GM21576 (cell line): ENCODE measurements around the gene PGAM1.
A peak's percentile ranks its signal among the peaks of the same experiment; 100 is the strongest.
"Not testable (repeated sequence)": the region's sequence is repeated elsewhere in the genome, so short reads cannot be mapped to it uniquely, and the experiment has no call there.

Experiments used
- ATAC-seq: cut with Tn5 transposase; IDR thresholded peaks from one replicate; pipeline ENCODE4 v1.9.1; 2021; ENCODE audit warnings: mild to moderate bottlenecking, moderate library complexity; ENCODE audit not compliant: unreplicated experiment

PGAM1 gene

DNA sequence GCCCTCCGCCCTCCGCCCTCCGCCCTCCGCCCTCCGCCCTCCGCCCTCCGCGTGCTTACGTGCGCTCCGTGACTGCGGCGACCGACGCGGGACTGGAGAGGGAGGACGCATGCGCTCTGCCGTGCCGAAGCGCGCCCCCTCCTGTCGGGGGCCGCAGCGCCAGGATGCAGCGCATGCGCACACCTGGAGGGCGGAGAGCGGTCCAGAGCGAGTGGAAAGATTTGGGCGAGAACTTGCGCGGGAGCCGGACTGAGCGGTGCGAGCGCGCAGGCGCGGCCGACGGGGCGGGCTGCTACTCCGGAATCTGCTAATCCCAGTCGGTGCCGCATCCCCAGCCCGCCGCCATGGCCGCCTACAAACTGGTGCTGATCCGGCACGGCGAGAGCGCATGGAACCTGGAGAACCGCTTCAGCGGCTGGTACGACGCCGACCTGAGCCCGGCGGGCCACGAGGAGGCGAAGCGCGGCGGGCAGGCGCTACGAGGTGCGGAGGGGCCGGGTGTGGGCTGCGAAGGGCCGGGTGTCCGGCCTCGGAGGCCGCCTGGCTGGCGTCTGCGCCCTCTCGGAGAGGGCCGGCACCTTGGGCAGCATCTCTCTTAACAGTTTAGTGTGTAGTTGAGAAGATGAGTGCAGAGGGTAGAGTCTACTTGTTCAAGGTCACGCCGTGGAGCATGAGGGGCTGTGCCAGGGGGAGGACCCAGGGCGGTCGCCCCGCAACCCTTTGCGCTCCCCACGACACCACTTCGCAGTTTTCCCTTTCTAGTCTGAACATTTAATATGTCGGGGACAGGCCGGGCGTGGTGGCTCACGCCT is at the start of gene PGAM1:
TSS of gene PGAM1 (plus strand) at position 228 of the 812 bp plus-strand sequence. CDS start at position 345, 117 bp downstream.
- ATAC-seq = peak; percentile 77

DNA sequence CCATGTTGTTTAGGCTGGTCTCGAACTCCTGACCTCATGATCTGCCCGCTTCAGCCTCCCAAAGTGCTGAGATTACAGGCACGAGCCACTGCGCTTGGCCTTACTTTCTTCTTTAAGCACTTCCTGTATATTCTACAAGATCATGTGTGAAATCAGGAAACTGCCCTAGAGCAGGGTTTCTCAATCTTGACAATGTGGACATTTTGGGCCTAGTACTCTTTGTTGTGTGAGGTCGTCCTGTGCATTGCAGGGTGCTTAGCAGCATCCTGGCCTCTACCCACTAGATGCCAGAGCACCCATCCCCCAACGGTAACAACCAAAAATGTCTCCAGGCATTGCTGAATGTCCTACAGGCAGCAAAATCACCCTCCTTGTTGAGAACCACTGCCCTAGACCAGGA is 49.6 kb upstream of the PGAM1 start:
- ATAC-seq = no peak

DNA sequence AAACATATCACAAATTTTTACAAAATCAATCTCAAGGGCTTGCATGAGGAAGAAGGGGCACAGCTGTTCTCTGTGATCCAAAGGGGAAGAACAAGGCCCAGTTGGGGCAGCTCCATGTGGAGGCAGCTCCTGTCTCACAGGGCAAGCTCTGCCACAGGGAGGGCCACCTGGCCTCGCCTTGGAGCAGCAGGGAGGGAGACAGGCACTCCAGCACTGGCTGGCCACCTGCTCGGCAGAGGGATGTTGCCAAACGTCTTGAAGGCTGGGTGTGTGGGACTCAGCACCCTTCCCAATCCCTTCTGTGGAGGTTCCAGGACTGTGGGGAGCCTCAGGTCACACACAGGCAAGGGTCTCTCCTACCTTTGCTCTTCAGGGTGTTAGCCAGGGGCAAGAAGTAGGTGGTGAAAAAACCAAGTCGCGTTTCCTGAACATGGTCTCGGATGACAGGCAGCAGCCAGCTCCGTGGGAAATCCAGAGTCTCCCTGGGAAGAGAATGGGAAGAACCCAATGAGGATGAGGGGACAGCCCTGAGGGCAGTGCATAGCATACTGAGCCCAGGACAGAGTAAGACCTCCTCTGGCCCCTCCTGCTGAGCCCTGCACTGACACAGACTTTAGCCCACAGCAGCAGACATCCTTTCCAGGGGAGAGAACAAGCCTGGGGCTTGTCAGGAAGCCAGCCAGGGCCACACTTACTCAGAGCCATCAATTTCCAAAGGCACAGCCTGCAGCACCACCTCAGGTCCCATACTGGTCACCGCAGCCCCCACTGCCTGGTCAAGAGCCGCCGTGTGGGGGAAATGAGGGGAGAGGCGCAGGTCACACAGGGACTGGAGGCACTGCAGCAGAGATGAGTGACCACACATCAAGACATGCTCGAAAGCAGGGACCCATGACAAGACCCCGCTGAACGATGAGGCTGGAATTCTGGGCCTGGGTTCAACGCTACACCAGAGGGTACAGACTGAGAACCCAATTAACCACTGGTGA is 46.8 kb upstream of the PGAM1 start:
- ATAC-seq = no peak

DNA sequence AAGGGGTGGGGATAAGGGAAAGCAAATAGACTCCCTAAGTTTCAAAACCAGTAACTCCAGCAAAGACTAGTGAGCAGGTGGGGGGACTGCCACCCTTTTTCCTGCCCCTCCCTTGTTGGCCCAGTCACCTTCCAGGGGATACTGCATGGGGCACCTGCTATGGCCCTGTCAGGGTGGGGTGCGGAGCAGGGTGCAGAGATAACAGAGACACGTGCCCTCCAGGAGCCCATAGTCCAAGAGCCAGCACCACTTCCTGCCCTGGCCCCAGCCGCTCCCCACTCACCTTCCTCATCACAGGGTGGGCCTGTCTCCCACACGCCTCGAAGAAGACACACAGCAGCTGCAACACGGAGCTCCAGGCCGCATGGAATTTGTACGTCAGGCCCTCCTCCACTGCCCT is 45.5 kb upstream of the PGAM1 start:
- no peak for ATAC-seq

DNA sequence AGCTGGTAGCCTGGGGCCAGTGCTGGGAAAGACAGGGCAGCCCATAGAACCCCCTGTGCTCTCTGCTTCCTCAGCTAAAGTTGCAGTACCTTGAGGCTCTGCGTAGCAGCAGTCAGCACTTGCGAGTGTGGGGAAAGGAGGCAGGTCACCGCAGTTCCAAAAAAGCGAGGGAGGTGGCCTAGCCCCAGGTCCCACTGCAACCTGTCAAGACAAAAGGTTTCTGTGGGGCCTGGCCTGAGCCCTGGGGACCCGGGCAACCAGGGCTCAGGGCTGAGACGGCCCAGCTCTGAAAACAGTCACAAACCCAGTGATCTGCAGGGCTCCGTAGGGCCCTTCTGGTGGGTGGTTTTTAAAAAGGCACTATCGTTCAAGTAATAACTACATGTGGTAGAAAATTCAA is 44.4 kb upstream of the PGAM1 start:
- ATAC-seq = no peak

DNA sequence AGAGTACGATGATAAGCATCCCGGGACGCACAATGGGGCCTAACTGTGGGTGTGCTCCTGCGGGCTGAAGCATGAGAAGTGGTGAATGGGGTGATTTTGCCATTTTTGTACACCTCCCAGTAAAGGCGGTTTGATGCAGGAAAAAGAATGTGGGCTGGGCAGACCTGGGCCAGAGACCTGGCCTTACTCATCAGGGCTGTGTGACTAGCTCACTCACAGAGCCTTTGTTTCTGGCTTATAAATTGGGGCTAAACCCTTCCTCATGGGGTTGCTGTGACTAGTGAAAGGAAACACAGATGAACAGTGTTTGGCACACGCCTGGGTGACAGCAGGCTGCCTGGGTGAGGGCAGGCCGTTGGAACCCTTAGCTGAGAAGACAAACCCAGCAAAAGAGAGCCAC is 42.8 kb upstream of the PGAM1 start:
- ATAC-seq = no peak

DNA sequence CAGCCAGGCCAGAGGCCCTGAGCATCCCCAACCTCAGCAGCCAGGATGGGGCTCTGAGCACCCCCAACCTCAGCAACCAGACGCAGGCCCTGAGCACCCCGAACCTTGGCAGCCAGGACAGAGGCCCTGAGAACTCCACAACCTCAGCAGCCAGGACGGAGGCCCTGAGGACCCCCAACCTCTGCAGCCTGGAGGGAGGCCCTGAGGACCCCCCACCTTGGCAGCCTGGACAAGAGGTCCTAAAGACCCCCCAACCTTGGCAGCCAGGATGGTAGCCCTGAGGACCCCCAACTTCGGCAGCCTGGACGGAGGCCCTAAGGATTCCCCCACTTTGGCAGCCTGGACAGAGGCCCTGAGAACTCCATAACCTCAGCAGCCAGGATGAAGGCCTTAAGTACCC is 41.8 kb upstream of the PGAM1 start:
- no peak for ATAC-seq

DNA sequence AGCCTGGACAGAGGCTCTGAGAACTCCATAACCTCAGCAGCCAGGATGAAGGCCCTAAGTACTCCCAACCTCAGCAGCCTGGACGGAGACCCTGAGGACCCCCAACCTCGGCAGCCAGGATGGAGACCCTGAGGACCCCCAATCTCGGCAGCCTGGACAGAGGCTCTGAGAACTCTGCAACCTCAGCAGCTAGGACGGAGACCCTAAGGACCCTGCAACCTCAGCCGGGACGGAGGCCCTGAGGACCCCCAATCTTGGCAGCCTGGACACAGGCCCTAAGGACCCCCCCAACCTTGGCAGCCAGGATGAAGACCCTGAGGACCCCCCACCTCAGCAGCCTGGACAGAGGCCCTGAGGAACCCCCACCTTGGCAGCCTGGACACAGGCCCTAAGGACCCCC is 41.4 kb upstream of the PGAM1 start:
- no peak for ATAC-seq

DNA sequence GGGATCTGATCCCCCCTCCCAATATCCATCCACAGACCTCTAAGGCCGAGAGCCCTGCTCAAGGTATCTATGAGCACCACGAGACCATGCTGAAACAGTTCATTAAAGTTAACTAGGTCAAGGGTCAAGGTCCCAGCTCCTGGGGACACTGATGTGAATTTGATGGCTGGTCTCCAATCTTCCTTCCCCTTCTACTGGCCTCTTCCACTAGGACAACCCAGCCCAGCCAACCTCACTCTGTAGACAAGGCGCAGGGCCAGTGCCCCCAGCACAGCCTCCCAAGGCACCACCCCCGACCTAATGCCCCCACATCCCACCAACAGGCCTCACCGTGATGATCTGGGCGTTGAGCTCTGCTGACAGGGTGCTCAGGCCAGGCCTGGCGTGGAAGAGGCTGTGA is 40.4 kb upstream of the PGAM1 start:
- ATAC-seq = no peak

DNA sequence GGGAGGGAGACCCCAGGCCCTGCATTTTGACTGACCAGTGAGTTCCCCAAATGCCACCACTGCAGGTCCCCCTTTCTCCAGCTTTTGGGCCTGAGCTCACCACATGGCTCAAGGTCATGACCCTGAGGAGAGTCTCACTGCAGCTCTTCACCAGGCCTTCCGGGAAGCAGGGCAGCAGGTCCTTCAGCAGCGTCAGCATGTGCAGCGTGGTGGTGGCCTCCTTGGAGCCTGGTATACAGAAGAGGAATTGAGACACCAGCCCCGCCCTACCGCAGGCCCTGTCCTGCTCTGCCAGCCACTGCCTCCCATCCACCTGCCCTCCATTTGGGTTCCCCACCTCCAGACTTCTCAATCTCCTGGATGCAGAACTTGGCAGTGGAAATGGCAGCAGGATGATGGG is 37.8 kb upstream of the PGAM1 start:
- no peak for ATAC-seq

DNA sequence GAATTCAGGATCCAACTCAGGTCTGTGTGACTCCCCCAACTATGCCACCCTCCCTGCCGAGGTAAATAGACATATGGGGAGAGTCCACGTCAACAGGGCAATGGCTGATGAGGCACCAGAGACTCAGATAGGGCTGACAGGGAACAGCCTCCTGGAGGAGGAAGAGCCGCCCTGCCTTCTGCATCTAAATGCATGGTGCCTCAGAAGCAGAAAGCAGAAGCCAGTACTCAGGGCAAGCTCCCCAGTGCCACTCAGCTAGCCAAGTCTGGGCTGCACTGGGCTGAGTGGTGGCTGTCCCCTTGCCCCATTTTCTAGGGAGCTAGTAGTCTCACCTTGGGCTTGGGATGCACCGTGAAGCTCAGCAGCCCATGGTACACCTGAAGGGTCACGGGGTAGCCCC is 35.9 kb upstream of the PGAM1 start:
- ATAC-seq = no peak

DNA sequence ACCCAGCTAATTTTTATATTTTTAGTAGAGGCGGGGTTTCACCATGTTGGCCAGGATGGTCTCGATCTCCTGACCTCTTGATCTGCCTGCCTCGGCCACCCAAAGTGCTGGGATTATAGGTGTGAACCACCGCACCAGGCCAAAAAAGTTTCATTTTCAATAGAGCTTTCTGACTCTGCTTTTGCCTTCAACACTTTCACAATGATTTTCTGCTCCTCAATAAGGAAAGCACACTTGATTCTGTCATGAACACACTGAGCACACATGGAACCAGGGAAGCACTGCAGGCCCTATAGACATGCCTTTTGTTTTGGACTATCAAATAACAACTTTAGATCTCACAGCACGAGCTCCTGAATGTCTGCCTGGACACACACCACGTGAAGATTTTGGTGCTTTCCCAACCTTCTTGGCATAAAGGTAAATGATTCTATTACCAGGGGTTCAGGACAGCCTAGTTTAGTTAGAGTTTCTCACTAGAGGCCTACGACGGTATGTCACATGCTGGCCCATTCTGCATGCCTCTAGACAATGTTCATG is 32.9 kb upstream of the PGAM1 start:
- no peak for ATAC-seq

DNA sequence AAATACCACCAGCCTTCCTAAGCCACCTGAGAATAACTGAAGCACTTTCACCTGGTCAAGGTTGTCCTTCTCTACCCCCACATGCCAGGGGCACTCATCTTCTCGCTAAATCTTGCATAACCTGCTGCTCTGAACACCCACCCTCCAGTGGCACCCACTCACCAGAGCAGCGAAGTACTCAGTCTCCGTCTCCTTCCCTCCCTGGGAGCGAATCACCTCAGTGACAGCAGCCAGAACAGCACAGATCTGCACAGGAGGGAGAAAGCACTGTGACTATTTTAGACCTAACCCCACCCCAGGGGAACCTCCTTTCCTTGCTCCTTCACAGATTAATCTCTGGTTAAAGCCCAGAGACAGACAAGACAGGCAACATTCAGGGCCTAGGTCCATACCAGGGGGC is 29.9 kb upstream of the PGAM1 start:
- no peak for ATAC-seq

DNA sequence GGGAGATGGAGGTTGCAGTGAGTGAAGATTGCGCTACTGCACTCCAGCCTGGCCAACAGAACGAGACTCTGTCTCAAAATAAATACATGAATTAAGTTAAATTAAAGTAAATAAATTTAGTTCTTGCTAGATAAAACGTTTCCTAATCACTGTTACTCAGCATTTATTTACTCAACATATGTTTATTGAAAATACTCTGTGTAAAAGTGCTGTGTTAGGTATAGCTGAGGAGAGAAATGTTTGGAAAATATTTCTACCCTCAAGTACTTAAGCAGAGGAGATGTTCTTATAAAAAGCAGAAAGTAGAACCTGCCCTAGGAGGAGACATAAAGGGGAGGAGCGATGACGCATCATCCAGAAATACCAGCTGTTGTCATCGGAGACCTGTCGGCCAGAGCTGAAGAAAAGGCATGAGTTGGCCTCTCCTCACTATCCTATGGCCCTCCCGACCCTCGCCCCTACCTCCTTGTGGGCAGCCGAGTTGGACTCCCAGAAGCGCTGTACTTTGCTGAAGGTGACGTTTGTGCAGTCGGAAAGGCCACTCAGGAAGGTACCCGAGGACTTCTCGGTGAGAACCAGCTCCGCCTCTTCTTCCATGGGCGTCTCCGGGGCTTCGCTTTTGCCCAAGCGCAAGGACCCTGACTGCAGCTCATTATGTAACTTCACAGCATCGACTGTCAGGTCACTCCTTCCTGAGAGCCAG is 26.0 kb upstream of the PGAM1 start:
- peak; percentile 42 for ATAC-seq

DNA sequence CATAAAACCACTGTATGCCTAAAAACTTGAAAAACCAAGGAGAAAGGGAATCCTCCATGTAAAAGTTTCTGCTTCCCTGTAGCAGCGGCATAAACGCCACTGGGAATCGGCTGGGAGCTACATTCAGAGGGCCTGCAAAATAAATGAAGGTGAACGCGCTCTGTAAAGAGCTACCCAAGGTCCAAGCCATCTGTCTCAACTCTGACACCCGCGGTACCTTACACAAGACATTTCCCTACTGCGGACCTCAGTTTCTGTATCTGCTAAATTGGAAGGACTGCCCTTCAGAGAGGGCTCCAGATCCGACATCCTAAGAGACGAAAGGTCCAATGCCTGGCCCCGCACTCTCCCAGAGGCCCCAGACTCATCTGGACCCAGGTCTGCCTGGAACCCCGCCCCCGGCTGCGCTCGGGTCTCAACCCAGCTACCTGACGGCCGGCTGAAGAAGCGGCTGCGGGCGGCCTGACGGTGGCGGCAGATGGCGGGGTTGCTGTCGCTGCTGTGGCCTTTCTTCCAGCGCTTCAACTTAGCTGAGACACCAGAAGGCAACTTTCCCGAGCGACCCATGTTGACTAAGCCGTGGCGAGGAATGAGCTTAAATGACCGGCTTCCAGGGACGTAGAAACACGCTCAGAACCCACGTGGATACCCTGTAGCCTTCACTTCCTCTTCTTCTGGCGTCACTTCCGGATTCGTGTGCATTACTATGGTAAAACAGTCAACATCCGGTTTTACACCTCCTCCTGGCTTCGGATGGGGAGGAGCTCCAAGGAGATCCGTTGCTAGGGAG is 25.1 kb upstream of the PGAM1 start, which contains the start of gene RRP12:
TSS of gene RRP12 (minus strand) at position 676 of the 790 bp plus-strand sequence. CDS start at position 567, 109 bp downstream.
- peak; percentile 93 for ATAC-seq

DNA sequence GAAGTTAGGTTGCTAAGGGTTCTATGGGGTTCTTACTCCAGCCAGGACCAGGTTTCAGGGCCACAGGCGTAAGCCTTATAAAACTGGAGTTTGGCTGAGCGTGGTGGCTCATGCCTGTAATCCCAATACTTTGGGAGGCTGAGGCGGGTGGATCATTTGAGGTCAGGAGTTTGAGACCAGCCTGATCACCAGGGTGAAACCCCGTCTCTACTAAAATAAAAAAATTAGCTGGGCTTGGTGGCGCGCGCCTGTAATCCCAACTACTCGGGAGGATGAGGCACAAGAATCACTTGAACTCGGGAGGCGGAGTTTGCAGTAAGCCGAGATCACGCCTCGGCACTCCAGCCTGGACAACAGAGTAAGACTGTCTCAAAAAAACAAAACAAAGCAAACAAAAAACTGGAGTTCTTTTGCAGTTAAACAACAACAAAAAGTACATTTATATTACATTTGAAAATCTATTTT is 24.5 kb upstream of the PGAM1 start:
- no peak for ATAC-seq

DNA sequence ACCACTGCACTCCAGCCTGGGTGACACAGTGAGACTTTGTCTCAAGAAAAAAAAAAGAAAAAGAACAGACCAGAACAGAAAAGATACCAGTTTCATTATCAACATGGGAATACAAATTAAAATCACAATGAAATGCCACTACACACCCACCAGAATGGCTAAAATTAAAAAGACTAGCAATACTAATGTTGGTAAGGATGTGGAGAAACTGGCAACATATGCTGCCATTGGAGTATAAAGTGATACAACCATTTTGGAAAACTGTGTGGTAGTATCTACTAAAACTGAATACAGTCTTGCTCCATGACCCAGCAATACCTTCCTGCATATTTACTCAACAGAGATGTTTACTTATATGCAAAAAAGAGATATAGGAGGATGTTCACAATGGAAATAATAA is 21.9 kb upstream of the PGAM1 start:
- no peak for ATAC-seq

DNA sequence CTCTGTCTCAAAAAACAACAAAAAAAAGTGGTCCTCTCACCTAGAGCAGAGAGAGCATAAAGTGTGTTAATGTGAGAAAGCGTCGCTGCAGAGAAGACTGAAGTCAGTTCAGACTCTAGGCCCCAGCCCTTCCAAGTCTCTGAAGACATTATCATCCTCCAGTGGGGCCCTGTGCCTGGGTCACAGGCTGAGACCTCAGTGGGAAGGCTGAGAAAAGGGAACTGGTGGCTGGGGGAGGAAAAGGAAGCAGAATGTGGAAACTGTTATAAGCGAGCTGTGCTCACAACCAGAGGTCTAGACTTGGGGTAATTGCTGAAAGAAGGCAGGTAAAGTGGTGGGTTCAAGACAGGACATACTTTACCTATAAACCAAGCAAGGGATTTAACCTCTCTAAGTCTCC is 19.9 kb upstream of the PGAM1 start:
- no peak for ATAC-seq

DNA sequence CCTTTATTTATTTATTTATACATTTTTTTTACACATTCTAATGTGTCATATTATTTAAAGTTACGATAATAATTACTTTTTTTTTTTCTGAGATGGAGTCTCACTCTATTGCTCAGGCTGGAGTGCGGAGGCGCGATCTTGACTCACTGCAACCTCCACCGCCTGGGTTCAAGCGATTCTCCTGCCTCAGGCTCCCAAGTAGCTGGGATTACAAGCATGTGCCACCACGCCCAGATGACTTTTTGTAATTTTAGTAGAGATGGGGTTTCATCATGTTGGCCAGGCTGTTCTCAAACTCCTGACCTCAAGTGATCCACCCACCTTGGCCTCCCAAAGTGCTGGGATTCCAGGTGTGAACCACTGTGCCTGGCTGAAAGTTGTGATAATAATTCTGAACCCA is 19.5 kb upstream of the PGAM1 start:
- ATAC-seq = not testable (repeated sequence)
